HL-60 (cell line): ENCODE results near the gene NIT1.

ENCODE experiments used
- DNase-seq, 2 experiments: peaks; one replicate each; pipeline ENCODE4 v3.0.0-alpha.2; 2010 to 2020; ENCODE audit warnings: low read depth in 1 of 2, low spot score in 1 of 2
- H3K27ac ChIP-seq: fragments of 250-450 bp; sonication (Bioruptor Pico); replicated peaks from 2 replicates; pipeline ENCODE4 v1.5.1; 2020; ENCODE audit warnings: mild to moderate bottlenecking, moderate library complexity
- H3K27me3 ChIP-seq: fragments of 250-450 bp; sonication (Bioruptor Pico); 2 replicates; pipeline ENCODE4 v1.5.1; 2021; ENCODE audit warnings: mild to moderate bottlenecking, moderate library complexity; ENCODE audit not compliant: insufficient read depth, poor library complexity, severe bottlenecking
- H3K4me3 ChIP-seq: replicated peaks from 2 replicates; pipeline ENCODE4 v1.5.1; 2011; ENCODE audit warnings: mild to moderate bottlenecking, control low read depth, low read length; ENCODE audit not compliant: insufficient read depth
- CTCF ChIP-seq: IDR thresholded peaks from one replicate; pipeline ENCODE4 v1.5.1; 2011; ENCODE audit warnings: low read length, control low read depth, inconsistent platforms; ENCODE audit not compliant: insufficient read depth
- GABPA ChIP-seq: IDR thresholded peaks from 2 replicates; pipeline ENCODE4 v1.6.1; 2012; ENCODE audit warnings: low read depth
- POLR2AphosphoS5 ChIP-seq: IDR thresholded peaks from 2 replicates; pipeline ENCODE4 v1.6.1; 2012; ENCODE audit warnings: low read depth
- SPI1 ChIP-seq: IDR thresholded peaks from 2 replicates; pipeline ENCODE4 v1.6.1; 2012; ENCODE audit warnings: low read depth, mild to moderate bottlenecking, borderline replicate concordance
- TF ChIP-seq, protein P1 (sequence below): IDR thresholded peaks from 2 replicates; pipeline ENCODE4 v1.6.1; 2012; ENCODE audit warnings: low read depth; ENCODE audit not compliant: insufficient replicate concordance

Gene NIT1

GRCh38 chr1:161133220-161133740 lies 15.4 kb downstream of the NIT1 start:
- TF ChIP-seq GABPA (no peak), SPI1 (no peak), CTCF (no peak), POLR2AphosphoS5 (no peak)
- TF ChIP-seq, protein P1, sequence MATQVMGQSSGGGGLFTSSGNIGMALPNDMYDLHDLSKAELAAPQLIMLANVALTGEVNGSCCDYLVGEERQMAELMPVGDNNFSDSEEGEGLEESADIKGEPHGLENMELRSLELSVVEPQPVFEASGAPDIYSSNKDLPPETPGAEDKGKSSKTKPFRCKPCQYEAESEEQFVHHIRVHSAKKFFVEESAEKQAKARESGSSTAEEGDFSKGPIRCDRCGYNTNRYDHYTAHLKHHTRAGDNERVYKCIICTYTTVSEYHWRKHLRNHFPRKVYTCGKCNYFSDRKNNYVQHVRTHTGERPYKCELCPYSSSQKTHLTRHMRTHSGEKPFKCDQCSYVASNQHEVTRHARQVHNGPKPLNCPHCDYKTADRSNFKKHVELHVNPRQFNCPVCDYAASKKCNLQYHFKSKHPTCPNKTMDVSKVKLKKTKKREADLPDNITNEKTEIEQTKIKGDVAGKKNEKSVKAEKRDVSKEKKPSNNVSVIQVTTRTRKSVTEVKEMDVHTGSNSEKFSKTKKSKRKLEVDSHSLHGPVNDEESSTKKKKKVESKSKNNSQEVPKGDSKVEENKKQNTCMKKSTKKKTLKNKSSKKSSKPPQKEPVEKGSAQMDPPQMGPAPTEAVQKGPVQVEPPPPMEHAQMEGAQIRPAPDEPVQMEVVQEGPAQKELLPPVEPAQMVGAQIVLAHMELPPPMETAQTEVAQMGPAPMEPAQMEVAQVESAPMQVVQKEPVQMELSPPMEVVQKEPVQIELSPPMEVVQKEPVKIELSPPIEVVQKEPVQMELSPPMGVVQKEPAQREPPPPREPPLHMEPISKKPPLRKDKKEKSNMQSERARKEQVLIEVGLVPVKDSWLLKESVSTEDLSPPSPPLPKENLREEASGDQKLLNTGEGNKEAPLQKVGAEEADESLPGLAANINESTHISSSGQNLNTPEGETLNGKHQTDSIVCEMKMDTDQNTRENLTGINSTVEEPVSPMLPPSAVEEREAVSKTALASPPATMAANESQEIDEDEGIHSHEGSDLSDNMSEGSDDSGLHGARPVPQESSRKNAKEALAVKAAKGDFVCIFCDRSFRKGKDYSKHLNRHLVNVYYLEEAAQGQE, result no peak
- peak overlapping the region; percentile 75 for H3K27ac ChIP-seq
- DNase-seq, result no peak
- H3K27me3 ChIP-seq, result no peaks in the 10 kb centered on the region
- H3K4me3 ChIP-seq, result peak overlapping the region; percentile 95

- Histone ChIP-seq H3K27ac (peak overlapping the region; percentile 36; the same call in 1 of the 2 replicates), H3K4me3 (no peak overlapping the region), H3K27me3 (no peaks in the 10 kb centered on the region)
- no peak for DNase-seq
- TF ChIP-seq SPI1, result no peak
- no peak for TF ChIP-seq GABPA
- no peak for TF ChIP-seq CTCF
- TF ChIP-seq, protein P1, result no peak
- no peak for TF ChIP-seq POLR2AphosphoS5
These were observed 20.0 kb downstream of the NIT1 start for GRCh38 chr1:161137881-161138280.

DNA sequence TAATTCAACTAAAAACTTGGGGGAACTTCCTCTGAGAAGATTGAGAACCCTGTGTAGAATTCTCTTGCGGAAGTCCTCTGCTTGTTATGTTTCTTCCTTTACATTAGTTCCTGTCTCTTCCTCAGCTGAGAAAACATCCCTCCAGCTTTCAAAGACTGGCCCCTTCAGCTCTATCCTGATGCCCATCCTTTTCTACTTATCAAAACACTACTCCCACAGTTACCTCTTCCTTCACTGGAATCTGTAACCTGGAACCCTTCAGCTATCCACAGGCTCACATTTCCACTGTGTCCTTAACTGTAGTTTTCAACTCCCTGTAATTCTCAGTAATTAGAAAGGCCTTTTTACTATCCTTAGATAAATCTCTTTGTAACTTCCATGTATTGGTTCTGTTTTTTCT lies 20.5 kb downstream of the NIT1 start:
- H3K4me3 ChIP-seq, result no peak overlapping the region
- DNase-seq, result no peak
- H3K27me3 ChIP-seq, result no peaks in the 10 kb centered on the region
- peak overlapping the region; percentile 36 for H3K27ac ChIP-seq
- TF ChIP-seq SPI1 (peak; percentile 46; the same call in 1 of the 2 replicates), GABPA (no peak)

DNA sequence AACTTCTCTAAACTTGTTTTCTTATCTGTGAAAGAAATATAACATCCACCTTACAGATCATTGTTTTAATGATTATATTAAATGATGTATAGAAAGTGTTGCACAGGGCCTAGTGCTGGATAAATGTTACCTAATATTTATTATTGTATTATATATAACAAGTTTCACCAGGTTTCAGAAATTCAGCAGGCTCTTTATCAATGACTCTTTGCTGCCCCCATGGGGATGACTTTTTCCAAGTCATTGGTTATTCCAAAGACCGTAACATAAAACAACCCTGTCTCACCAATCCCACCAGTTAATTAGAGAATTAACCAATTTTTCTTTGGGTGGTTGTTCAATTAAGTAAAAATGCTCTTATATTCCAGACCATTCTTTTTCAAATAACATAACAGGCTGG lies 21.9 kb downstream of the NIT1 start:
- DNase-seq, result peak in 1 of 2 experiments; percentile 66
- TF ChIP-seq CTCF (peak; percentile 18), GABPA (no peak), POLR2AphosphoS5 (no peak)
- Histone ChIP-seq H3K27ac (no peak overlapping the region), H3K27me3 (no peaks in the 10 kb centered on the region), H3K4me3 (no peak overlapping the region)
